Measurements from ENCODE around the gene SGK2.

DNA sequence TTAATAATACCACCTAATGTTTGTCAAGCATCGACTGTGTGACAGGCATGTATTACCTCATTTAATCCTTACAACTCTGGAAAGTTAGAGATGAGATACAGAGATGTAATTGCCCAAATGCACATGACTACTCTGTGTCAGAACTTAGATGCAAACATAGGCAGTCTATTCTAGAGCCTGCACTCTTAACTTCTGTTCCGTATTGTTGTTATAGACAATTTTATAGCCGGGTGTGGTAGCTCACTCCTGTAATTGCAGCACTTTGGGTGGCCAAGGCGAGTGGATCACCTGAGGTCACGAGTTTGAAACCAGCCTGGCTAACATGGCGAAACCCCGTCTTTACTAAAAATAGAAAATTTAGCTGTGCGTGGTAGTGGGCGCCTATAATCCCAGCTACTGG is 46.9 kb downstream of the SGK2 start:
- TF ChIP-seq EZH2 (IDR thresholded peaks at IDR 0.05) (no peak), POLR2AphosphoS5 (IDR thresholded peaks at IDR 0.05; ENCODE audit: borderline replicate concordance, low read depth, low read length) (no peak), FOXP2 (optimal IDR thresholded peaks at IDR 0.05; ENCODE audit: control extremely low read depth, extremely low read length, insufficient read depth) (no peak)
